ENCODE measurements around the gene WDTC1. TPM values are rescaled to one million over a fixed set of nuclear protein-coding genes. Genes with fewer than 3 reads are reported as not detected.

The WDTC1 gene
- total RNA-seq, 2 donors from 2014 or later = 34.6 to 43.5 TPM

GRCh38 chr1:27301582-27302199 lies 67.3 kb downstream of the WDTC1 start:
- Histone ChIP-seq H3K4me3 (no peak overlapping the region), H3K4me1 (ENCODE audit: control insufficient read depth in 1 of 2, low read depth in 2 of 2) (peaks cover 8 to 15% of the 10 kb centered on the region in 2 donors), H3K9me3 (no peaks in the 10 kb centered on the region), H3K27me3 (replicated peaks; ENCODE audit: insufficient read depth) (no peaks in the 10 kb centered on the region), H3K36me3 (peaks cover 39% of the 10 kb centered on the region), H3K27ac (no peak overlapping the region)
- ATAC-seq (ENCODE audit: insufficient number of reproducible peaks, low FRiP score, low read depth) (no peak), DNase-seq (ENCODE audit: low spot score) (no peak)
- TF ChIP-seq, protein P1, sequence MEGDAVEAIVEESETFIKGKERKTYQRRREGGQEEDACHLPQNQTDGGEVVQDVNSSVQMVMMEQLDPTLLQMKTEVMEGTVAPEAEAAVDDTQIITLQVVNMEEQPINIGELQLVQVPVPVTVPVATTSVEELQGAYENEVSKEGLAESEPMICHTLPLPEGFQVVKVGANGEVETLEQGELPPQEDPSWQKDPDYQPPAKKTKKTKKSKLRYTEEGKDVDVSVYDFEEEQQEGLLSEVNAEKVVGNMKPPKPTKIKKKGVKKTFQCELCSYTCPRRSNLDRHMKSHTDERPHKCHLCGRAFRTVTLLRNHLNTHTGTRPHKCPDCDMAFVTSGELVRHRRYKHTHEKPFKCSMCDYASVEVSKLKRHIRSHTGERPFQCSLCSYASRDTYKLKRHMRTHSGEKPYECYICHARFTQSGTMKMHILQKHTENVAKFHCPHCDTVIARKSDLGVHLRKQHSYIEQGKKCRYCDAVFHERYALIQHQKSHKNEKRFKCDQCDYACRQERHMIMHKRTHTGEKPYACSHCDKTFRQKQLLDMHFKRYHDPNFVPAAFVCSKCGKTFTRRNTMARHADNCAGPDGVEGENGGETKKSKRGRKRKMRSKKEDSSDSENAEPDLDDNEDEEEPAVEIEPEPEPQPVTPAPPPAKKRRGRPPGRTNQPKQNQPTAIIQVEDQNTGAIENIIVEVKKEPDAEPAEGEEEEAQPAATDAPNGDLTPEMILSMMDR (IDR thresholded peaks at IDR 0.05) = no peak

DNA sequence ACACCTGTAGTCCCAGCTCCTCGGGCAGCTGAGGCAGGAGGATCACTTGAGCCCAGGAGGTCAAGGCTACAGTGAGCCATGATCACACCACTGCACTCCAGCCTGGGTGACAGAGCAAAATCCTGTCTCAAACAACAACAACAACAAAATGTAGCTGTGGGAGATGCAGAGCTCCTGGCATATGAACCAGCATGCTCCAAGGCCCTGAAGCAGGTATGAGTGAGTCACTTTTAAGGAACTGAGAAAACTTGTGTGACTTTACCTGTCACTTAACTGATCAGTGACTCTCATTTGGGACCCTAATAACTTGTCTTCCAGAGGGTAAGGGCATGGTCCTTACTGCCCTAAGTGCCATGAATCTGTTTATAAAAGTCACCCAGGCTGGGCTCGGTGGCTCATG lies 68.2 kb downstream of the WDTC1 start:
- no peak for ATAC-seq (ENCODE audit: insufficient number of reproducible peaks, low FRiP score, low read depth)

GRCh38 chr1:27303509-27303908 lies 69.1 kb downstream of the WDTC1 start:
- Histone ChIP-seq H3K9me3 (no peaks in the 10 kb centered on the region), H3K36me3 (peaks cover 26% of the 10 kb centered on the region)
- ATAC-seq (ENCODE audit: insufficient number of reproducible peaks, low FRiP score, low read depth) = no peak

More for the DNA sequence above, 68.2 kb downstream of the WDTC1 start:
- peaks cover 34% of the 10 kb centered on the region for H3K36me3 ChIP-seq
- H3K4me3 ChIP-seq = no peak overlapping the region
- no peak for DNase-seq (ENCODE audit: low spot score)
- H3K4me1 ChIP-seq (ENCODE audit: control insufficient read depth in 1 of 2, low read depth in 2 of 2) = peaks cover 8 to 15% of the 10 kb centered on the region in 2 donors
- H3K27me3 ChIP-seq (replicated peaks; ENCODE audit: insufficient read depth) = no peaks in the 10 kb centered on the region
- TF ChIP-seq, protein P1 (IDR thresholded peaks at IDR 0.05) = no peak
- H3K9me3 ChIP-seq = no peaks in the 10 kb centered on the region
- H3K27ac ChIP-seq = no peak overlapping the region

GRCh38 chr1:27306071-27306470 lies 71.6 kb downstream of the WDTC1 start:
- peaks cover 31% of the 10 kb centered on the region for H3K36me3 ChIP-seq
- H3K27me3 ChIP-seq (replicated peaks; ENCODE audit: insufficient read depth) = no peaks in the 10 kb centered on the region
- TF ChIP-seq, protein P1 (IDR thresholded peaks at IDR 0.05) = no peak
- no peak overlapping the region for H3K27ac ChIP-seq
- no peaks in the 10 kb centered on the region for H3K4me1 ChIP-seq (ENCODE audit: control insufficient read depth in 1 of 2, low read depth in 2 of 2)
- DNase-seq (ENCODE audit: low spot score) = no peak
- H3K9me3 ChIP-seq = no peaks in the 10 kb centered on the region
- no peak overlapping the region for H3K4me3 ChIP-seq
- ATAC-seq (ENCODE audit: insufficient number of reproducible peaks, low FRiP score, low read depth) = no peak

More at GRCh38 chr1:27303509-27303908, 69.1 kb downstream of the WDTC1 start:
- no peak for DNase-seq (ENCODE audit: low spot score)
- TF ChIP-seq, protein P1 (IDR thresholded peaks at IDR 0.05) = no peak
- Histone ChIP-seq H3K27me3 (replicated peaks; ENCODE audit: insufficient read depth) (no peaks in the 10 kb centered on the region), H3K27ac (no peak overlapping the region), H3K4me3 (no peak overlapping the region), H3K4me1 (ENCODE audit: control insufficient read depth in 1 of 2, low read depth in 2 of 2) (peaks cover 8 to 15% of the 10 kb centered on the region in 2 donors)

DNA sequence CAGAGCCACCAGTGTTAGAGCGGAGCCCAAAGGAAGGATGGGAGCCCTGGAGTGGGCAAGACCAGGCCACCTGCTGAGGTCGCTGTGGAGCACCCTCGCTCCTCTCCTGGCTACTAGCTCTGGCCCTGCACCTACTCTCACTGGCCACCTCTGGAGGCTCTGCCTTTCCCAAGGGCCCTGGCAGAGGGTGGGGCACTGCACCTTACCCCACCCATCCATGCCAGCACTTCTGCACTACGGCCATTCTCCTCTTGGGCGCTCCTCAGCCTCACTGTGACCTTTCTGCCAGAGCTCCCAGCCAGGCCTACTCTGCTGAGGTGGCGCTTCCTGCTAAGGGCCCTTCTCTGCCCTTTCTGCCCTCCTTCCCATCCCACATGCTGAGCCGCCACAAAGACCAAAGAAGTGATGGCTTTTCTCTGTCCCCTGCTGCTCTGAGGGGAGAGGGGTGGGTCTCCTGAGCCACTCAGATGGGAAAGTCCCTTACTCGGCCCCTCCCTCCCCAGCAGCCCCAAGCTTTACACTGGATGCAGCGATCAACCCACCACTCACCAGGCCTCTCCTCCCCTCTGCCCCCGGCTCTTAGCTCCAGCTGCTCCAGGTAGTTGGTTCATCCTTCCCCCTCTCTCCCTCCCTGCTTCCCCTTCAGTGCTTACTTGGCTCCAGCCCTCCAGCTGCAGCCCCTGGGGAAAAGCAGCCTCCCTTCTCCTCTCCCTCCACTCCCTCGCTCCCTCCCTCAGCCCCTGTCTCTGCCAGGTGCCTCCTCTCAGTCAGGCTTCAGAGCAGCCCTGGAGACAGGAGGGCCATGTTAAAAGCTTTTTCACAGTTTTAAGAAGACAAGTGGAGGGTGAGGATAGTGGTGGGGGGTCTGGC lies 72.7 kb downstream of the WDTC1 start:
- TF ChIP-seq, protein P1 (IDR thresholded peaks at IDR 0.05) = no peak
- peaks cover 23% of the 10 kb centered on the region for H3K36me3 ChIP-seq
- H3K4me1 ChIP-seq (ENCODE audit: control insufficient read depth in 1 of 2, low read depth in 2 of 2) = no peaks in the 10 kb centered on the region
- H3K27me3 ChIP-seq (replicated peaks; ENCODE audit: insufficient read depth) = no peaks in the 10 kb centered on the region
- no peak for ATAC-seq (ENCODE audit: insufficient number of reproducible peaks, low FRiP score, low read depth)
- H3K4me3 ChIP-seq = no peak overlapping the region
- no peak for DNase-seq (ENCODE audit: low spot score)
- H3K9me3 ChIP-seq = no peaks in the 10 kb centered on the region
- no peak overlapping the region for H3K27ac ChIP-seq
